Sigmoid colon (tissue), 7 donors: Measurements from ENCODE around the gene DAZL. TPM values are rescaled to one million over a fixed set of nuclear protein-coding genes. Genes with fewer than 3 reads are reported as not detected.

Experiments used
- DNase-seq: peaks from one replicate; pipeline ENCODE4 v3.0.0-alpha.2; 2019
- H3K27ac ChIP-seq, 4 donors: fragments of 200-600 bp; sonication (generic); one replicate each; pipeline ENCODE4 v1.5.1; 2016 to 2019; ENCODE audit warnings: mild to moderate bottlenecking in 1 of 4
- H3K27me3 ChIP-seq, 3 donors: fragments of 200-600 bp; sonication (generic); one replicate each; pipeline ENCODE4 v1.5.1; 2019; ENCODE audit warnings: mild to moderate bottlenecking in 1 of 3
- H3K36me3 ChIP-seq, 4 donors: fragments of 200-600 bp; sonication (generic); one replicate each; pipeline ENCODE4 v1.5.1; 2016 to 2019
- H3K4me1 ChIP-seq, 4 donors: fragments of 200-600 bp; sonication (generic); one replicate each; pipeline ENCODE4 v1.5.1; 2017 to 2019
- H3K4me3 ChIP-seq, 4 donors: fragments of 200-600 bp; sonication (generic); one replicate each; pipeline ENCODE4 v1.5.1; 2017 to 2019; ENCODE audit warnings: mild to moderate bottlenecking in 2 of 4, moderate library complexity in 1 of 4
- H3K9me3 ChIP-seq, 4 donors: fragments of 200-600 bp in 3 of 4; sonication (generic) in 3 of 4; one replicate each; pipeline versions ENCODE4 v1.5.1 to v1.6.1; 2013 to 2019
- EP300 ChIP-seq, 4 donors: sonication (generic); formaldehyde crosslinking; IDR thresholded peaks; one replicate each; pipeline ENCODE4 v1.6.1; 2017; ENCODE audit warnings: antibody characterized with exemption in 4 of 4
- POLR2A ChIP-seq, 2 donors: fragments of 450-650 bp; IDR thresholded peaks; one replicate each; pipeline ENCODE4 v1.6.1; 2016; ENCODE audit warnings: antibody characterized with exemption in 2 of 2, mild to moderate bottlenecking in 2 of 2, moderate library complexity in 2 of 2
- POLR2AphosphoS5 ChIP-seq, 4 donors: sonication (generic); formaldehyde crosslinking; IDR thresholded peaks; one replicate each; pipeline ENCODE4 v1.6.1; 2017; ENCODE audit warnings: antibody characterized with exemption in 4 of 4
- WGBS, 2 donors: extraction: QIAGEN DNeasy Blood & Tissue Kit; methylation state at CpG; one replicate each; pipeline ENCODE4 v1.1.7; 2013; 5-methylcytosine and 5-hydroxymethylcytosine counted together
- intact Hi-C: fragments of 100-400 bp; cut with DNase I; formaldehyde crosslinking; loops from one replicate; pipeline ENCODE4 v1.15.1; 2023
- polyA plus RNA-seq, 3 donors: library from polyadenylated mRNA; stranded (reverse); fragments of 200-250 nt; gene quantifications; one replicate each; pipeline ENCODE4 v1.2.3, GENCODE V29; 2013
- total RNA-seq, 4 donors: library from RNA; depleted of rRNA; stranded (reverse); fragments of >200 nt; gene quantifications; one replicate each; pipeline ENCODE4 v1.1.0, GENCODE V29; 2016
- TF ChIP-seq, protein P1 (sequence below), 4 experiments: fragments of 450-650 bp in 3 of 4; fragments of 200-600 bp in 1 of 4; IDR thresholded peaks; one replicate each; pipeline ENCODE4 v1.5.1; 2016 to 2019; ENCODE audit warnings: antibody characterized with exemption in 4 of 4, mild to moderate bottlenecking in 3 of 4, moderate library complexity in 2 of 4
- donor health status: healthy with polysubstance abuse.
- donor health status: Bipolar disorder and iron deficiency.
- donor health status: healthy.

Gene DAZL
- total and polyA plus RNA-seq, 7 donors: 0.12 to 0.66 (median 0.38) TPM; not detected in 3

- WGBS, 2 donors: 7 to 14% methylated on average over 7 of the region's 7 CpGs
- no peak for TF ChIP-seq POLR2AphosphoS5 (IDR thresholded peaks at IDR 0.05)
- TF ChIP-seq, protein P1, sequence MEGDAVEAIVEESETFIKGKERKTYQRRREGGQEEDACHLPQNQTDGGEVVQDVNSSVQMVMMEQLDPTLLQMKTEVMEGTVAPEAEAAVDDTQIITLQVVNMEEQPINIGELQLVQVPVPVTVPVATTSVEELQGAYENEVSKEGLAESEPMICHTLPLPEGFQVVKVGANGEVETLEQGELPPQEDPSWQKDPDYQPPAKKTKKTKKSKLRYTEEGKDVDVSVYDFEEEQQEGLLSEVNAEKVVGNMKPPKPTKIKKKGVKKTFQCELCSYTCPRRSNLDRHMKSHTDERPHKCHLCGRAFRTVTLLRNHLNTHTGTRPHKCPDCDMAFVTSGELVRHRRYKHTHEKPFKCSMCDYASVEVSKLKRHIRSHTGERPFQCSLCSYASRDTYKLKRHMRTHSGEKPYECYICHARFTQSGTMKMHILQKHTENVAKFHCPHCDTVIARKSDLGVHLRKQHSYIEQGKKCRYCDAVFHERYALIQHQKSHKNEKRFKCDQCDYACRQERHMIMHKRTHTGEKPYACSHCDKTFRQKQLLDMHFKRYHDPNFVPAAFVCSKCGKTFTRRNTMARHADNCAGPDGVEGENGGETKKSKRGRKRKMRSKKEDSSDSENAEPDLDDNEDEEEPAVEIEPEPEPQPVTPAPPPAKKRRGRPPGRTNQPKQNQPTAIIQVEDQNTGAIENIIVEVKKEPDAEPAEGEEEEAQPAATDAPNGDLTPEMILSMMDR (IDR thresholded peaks at IDR 0.05): peak; percentile 53 to 79 (median 71)
- no peaks in the 10 kb centered on the region for H3K9me3 ChIP-seq
- H3K4me1 ChIP-seq: peaks cover 0 to 4% (median 0%) of the 10 kb centered on the region in 4 donors
- intact Hi-C loops: loop anchor here (5.0 kb wide), 1 partner anchor 811 kb away; no protein-coding TSS in a partner anchor
- no peak overlapping the region for H3K4me3 ChIP-seq
- no peaks in the 10 kb centered on the region for H3K27me3 ChIP-seq
- peak; percentile 89 for DNase-seq
- H3K27ac ChIP-seq: no peak overlapping the region
- no peaks in the 10 kb centered on the region for H3K36me3 ChIP-seq
These were observed 4.3 kb downstream of the DAZL start for GRCh38 chr3:16600780-16601536.

GRCh38 chr3:16599694-16600093 lies 5.5 kb downstream of the DAZL start:
- H3K27me3 ChIP-seq: no peaks in the 10 kb centered on the region
- H3K4me1 ChIP-seq: peaks cover 0 to 4% (median 0%) of the 10 kb centered on the region in 4 donors
- TF ChIP-seq, protein P1 (IDR thresholded peaks at IDR 0.05): no peak
- no peak for TF ChIP-seq POLR2AphosphoS5 (IDR thresholded peaks at IDR 0.05)
- no peak for TF ChIP-seq POLR2A (IDR thresholded peaks at IDR 0.05)
- no peak for TF ChIP-seq EP300 (IDR thresholded peaks at IDR 0.05)
- H3K4me3 ChIP-seq: no peak overlapping the region
- H3K27ac ChIP-seq: no peak overlapping the region
- no peak for DNase-seq
- WGBS, 2 donors: 68% methylated on average over 3 of the region's 3 CpGs
- intact Hi-C loops: loop anchor here (5.0 kb wide), 2 partner anchors 633 to 813 kb away; no protein-coding TSS in a partner anchor
- H3K9me3 ChIP-seq: no peaks in the 10 kb centered on the region
- no peaks in the 10 kb centered on the region for H3K36me3 ChIP-seq

- no peak for DNase-seq
- no peaks in the 10 kb centered on the region for H3K9me3 ChIP-seq
- no peaks in the 10 kb centered on the region for H3K36me3 ChIP-seq
- WGBS, 2 donors: 71 to 73% methylated on average over 5 of the region's 5 CpGs
- H3K27me3 ChIP-seq: no peaks in the 10 kb centered on the region
- TF ChIP-seq, protein P1 (IDR thresholded peaks at IDR 0.05): no peak
- TF ChIP-seq POLR2AphosphoS5 (IDR thresholded peaks at IDR 0.05) (no peak), POLR2A (IDR thresholded peaks at IDR 0.05) (no peak), EP300 (IDR thresholded peaks at IDR 0.05) (no peak)
- H3K27ac ChIP-seq: no peak overlapping the region
- peaks cover 0 to 2% (median 0%) of the 10 kb centered on the region in 4 donors for H3K4me1 ChIP-seq
- intact Hi-C loops: loop anchor here (5.0 kb wide), 1 partner anchor 636 kb away; no protein-coding TSS in a partner anchor
- no peak overlapping the region for H3K4me3 ChIP-seq
These were observed 8.7 kb downstream of the DAZL start for GRCh38 chr3:16596352-16597032.

- no peaks in the 10 kb centered on the region for H3K9me3 ChIP-seq
- 69 to 75% methylated on average over 3 of the region's 3 CpGs for WGBS, 2 donors
- H3K36me3 ChIP-seq: no peaks in the 10 kb centered on the region
- H3K27ac ChIP-seq: no peak overlapping the region
- DNase-seq: no peak
- TF ChIP-seq EP300 (IDR thresholded peaks at IDR 0.05) (no peak), POLR2AphosphoS5 (IDR thresholded peaks at IDR 0.05) (no peak), POLR2A (IDR thresholded peaks at IDR 0.05) (no peak)
- TF ChIP-seq, protein P1 (IDR thresholded peaks at IDR 0.05): no peak
- H3K4me1 ChIP-seq: no peaks in the 10 kb centered on the region
- intact Hi-C loops: loop anchor here (5.0 kb wide), 1 partner anchor 637 kb away; no protein-coding TSS in a partner anchor
- no peaks in the 10 kb centered on the region for H3K27me3 ChIP-seq
- no peak overlapping the region for H3K4me3 ChIP-seq
These were observed 9.4 kb downstream of the DAZL start for GRCh38 chr3:16595778-16596177.
